IMR-90 (cell line): ENCODE results near the gene GTF2H3. TPM values are rescaled to one million over a fixed set of nuclear protein-coding genes. Genes with fewer than 3 reads are reported as not detected.

Source experiments
- ATAC-seq: fragments of 200-7000 bp; cut with Tn5 transposase; 2 replicates; pipeline ENCODE4 v1.9.1; 2020; ENCODE audit warnings: low read depth, mild to moderate bottlenecking, moderate library complexity
- BruUV-seq: library from RNA; stranded (reverse); fragments of 400-500 nt; replicated peaks from 2 replicates; lab custom pipeline; 2021; lab: Mats Ljungman, UMichigan
- CTCF ChIA-PET: fragments of 300-600 bp; formaldehyde crosslinking; extraction: SDS; loops from one replicate; lab custom pipeline; 2021; ENCODE audit warnings: antibody characterized with exemption; lab: Yijun Ruan, JAX
- POLR2A ChIA-PET: fragments of 300-600 bp; sonication (Branson Sonifier 250); formaldehyde crosslinking; loops from one replicate; lab custom pipeline; 2022; ENCODE audit warnings: antibody characterized with exemption; ENCODE audit not compliant: unreplicated experiment; lab: Charles Lee
- DNase-seq: peaks from one replicate; pipeline ENCODE4 v3.0.0; 2013
- H2AFZ ChIP-seq: replicated peaks from 2 replicates; pipeline ENCODE3; 2013; ENCODE audit warnings: low read length, mild to moderate bottlenecking; ENCODE audit not compliant: poor library complexity
- H2AK5ac ChIP-seq: 2 replicates; pipeline ENCODE4 v1.6.1; 2013; ENCODE audit warnings: low read depth, low read length, inconsistent platforms
- H2AK9ac ChIP-seq: replicated peaks from 2 replicates; pipeline ENCODE3; 2013; ENCODE audit warnings: mild to moderate bottlenecking, low read depth, low read length, moderate library complexity; ENCODE audit not compliant: poor library complexity
- H2BK120ac ChIP-seq: 2 replicates; pipeline ENCODE4 v1.6.1; 2013; ENCODE audit warnings: low read depth, low read length, inconsistent platforms
- H2BK15ac ChIP-seq: 3 replicates; pipeline ENCODE4 v1.6.1; 2013; ENCODE audit warnings: low read depth, low read length, inconsistent platforms
- H2BK20ac ChIP-seq: 2 replicates; pipeline ENCODE4 v1.6.1; 2013; ENCODE audit warnings: low read depth, mild to moderate bottlenecking, inconsistent platforms, low read length, moderate library complexity
- H2BK5ac ChIP-seq: 2 replicates; pipeline ENCODE4 v1.6.1; 2013; ENCODE audit warnings: mild to moderate bottlenecking, low read depth, low read length, inconsistent platforms; ENCODE audit not compliant: poor library complexity, severe bottlenecking
- H3K14ac ChIP-seq: replicated peaks from 2 replicates; pipeline ENCODE4 v1.6.1; 2013; ENCODE audit warnings: low read depth, low read length, inconsistent platforms
- H3K18ac ChIP-seq: 2 replicates; pipeline ENCODE4 v1.6.1; 2013; ENCODE audit warnings: low read depth, low read length, control low read depth
- H3K23ac ChIP-seq: 2 replicates; pipeline ENCODE4 v1.6.1; 2013; ENCODE audit warnings: low read depth, low read length, inconsistent platforms
- H3K27ac ChIP-seq: 2 replicates; pipeline ENCODE4 v1.5.1; 2013; ENCODE audit warnings: mild to moderate bottlenecking, control low read depth, low read length; ENCODE audit not compliant: insufficient read depth
- H3K27me3 ChIP-seq: 2 replicates; pipeline ENCODE4 v1.6.1; 2013; ENCODE audit warnings: low read length; ENCODE audit not compliant: control insufficient read depth, insufficient read depth
- H3K36me3 ChIP-seq: 2 replicates; pipeline ENCODE4 v1.6.1; 2013; ENCODE audit warnings: low read length, mixed read lengths; ENCODE audit not compliant: control insufficient read depth, insufficient read depth
- H3K4ac ChIP-seq: 2 replicates; pipeline ENCODE4 v1.6.1; 2013; ENCODE audit warnings: low read depth, low read length, inconsistent platforms
- H3K4me1 ChIP-seq: 2 replicates; pipeline ENCODE4 v1.6.1; 2013; ENCODE audit warnings: low read length, mixed read lengths; ENCODE audit not compliant: control insufficient read depth, insufficient read depth
- H3K4me2 ChIP-seq: 2 replicates; pipeline ENCODE4 v1.6.1; 2013; ENCODE audit warnings: low read depth, mild to moderate bottlenecking, control low read depth, low read length, moderate library complexity
- H3K4me3 ChIP-seq: 2 replicates; pipeline ENCODE4 v1.5.1; 2013; ENCODE audit warnings: low read depth, mild to moderate bottlenecking, control low read depth, low read length, moderate library complexity; ENCODE audit not compliant: insufficient read depth
- H3K56ac ChIP-seq: 2 replicates; pipeline ENCODE4 v1.6.1; 2013; ENCODE audit warnings: low read length, inconsistent platforms; ENCODE audit not compliant: insufficient read depth; ENCODE audit errors: extremely low read depth
- H3K79me1 ChIP-seq, 2 experiments: 2 replicates each; pipeline ENCODE4 v1.6.1; 2013; ENCODE audit warnings: low read length in 2 of 2, inconsistent platforms in 1 of 2, low read depth in 1 of 2
- H3K9ac ChIP-seq: 2 replicates; pipeline ENCODE4 v1.6.1; 2013; ENCODE audit warnings: low read depth, low read length, control low read depth
- H3K9me1 ChIP-seq: 2 replicates; pipeline ENCODE4 v1.6.1; 2013; ENCODE audit warnings: low read length, inconsistent platforms; ENCODE audit not compliant: insufficient read depth
- H3K9me3 ChIP-seq: 2 replicates; pipeline ENCODE4 v1.6.1; 2013; ENCODE audit warnings: low read length; ENCODE audit not compliant: control insufficient read depth, insufficient read depth
- H4K20me1 ChIP-seq: 2 replicates; pipeline ENCODE4 v1.6.1; 2013; ENCODE audit warnings: low read length, inconsistent platforms; ENCODE audit not compliant: insufficient read depth
- H4K5ac ChIP-seq: 2 replicates; pipeline ENCODE4 v1.6.1; 2013; ENCODE audit warnings: mild to moderate bottlenecking, low read depth, low read length, control low read depth
- H4K8ac ChIP-seq, 2 experiments: 2 replicates each; pipeline ENCODE4 v1.6.1; 2013; ENCODE audit warnings: low read depth in 2 of 2, low read length in 2 of 2, control low read depth in 1 of 2, inconsistent platforms in 1 of 2
- H4K91ac ChIP-seq: 2 replicates; pipeline ENCODE4 v1.6.1; 2013; ENCODE audit warnings: low read depth, low read length, inconsistent platforms; ENCODE audit not compliant: insufficient read depth
- BHLHE40 ChIP-seq: fragments of 150-350 bp; IDR thresholded peaks from 2 replicates; pipeline ENCODE4 v1.6.1; 2016; ENCODE audit warnings: mild to moderate bottlenecking, low read depth, low read length
- CEBPB ChIP-seq: IDR thresholded peaks from 2 replicates; pipeline ENCODE4 v1.6.1; 2012; ENCODE audit warnings: low read depth, low read length, improper control_type of control experiment
- CHD1 ChIP-seq: IDR thresholded peaks from 2 replicates; pipeline ENCODE4 v1.6.1; 2012; ENCODE audit warnings: low read depth, low read length, improper control_type of control experiment
- CTCF ChIP-seq: conservative IDR thresholded peaks from 2 replicates; pipeline ENCODE4 v1.5.1; 2012; ENCODE audit warnings: mild to moderate bottlenecking, low read depth, low read length, improper control_type of control experiment
- ELK1 ChIP-seq: fragments of 150-350 bp; IDR thresholded peaks from 2 replicates; pipeline ENCODE4 v1.6.1; 2016; ENCODE audit warnings: low read depth, mild to moderate bottlenecking, low read length, moderate library complexity, borderline replicate concordance
- FOS ChIP-seq: fragments of 150-350 bp; IDR thresholded peaks from 2 replicates; pipeline ENCODE4 v1.6.1; 2016; ENCODE audit warnings: low read depth, low read length
- MAFK ChIP-seq: IDR thresholded peaks from 2 replicates; pipeline ENCODE4 v1.6.1; 2012; ENCODE audit warnings: low read depth, low read length, improper control_type of control experiment
- MAZ ChIP-seq: IDR thresholded peaks from 2 replicates; pipeline ENCODE4 v1.6.1; 2012; ENCODE audit warnings: low read depth, mild to moderate bottlenecking, low read length, improper control_type of control experiment, moderate library complexity, borderline replicate concordance
- MXI1 ChIP-seq: IDR thresholded peaks from 2 replicates; pipeline ENCODE4 v1.6.1; 2012; ENCODE audit warnings: low read depth, mild to moderate bottlenecking, low read length, moderate library complexity, borderline replicate concordance
- NFE2L2 ChIP-seq: fragments of 150-350 bp; IDR thresholded peaks from 2 replicates; pipeline ENCODE4 v1.6.1; 2016; ENCODE audit warnings: low read depth, mild to moderate bottlenecking, low read length
- POLR2A ChIP-seq: IDR thresholded peaks from 2 replicates; pipeline ENCODE4 v1.6.1; 2012; ENCODE audit warnings: mild to moderate bottlenecking, low read depth, low read length
- RAD21 ChIP-seq: IDR thresholded peaks from 2 replicates; pipeline ENCODE4 v1.6.1; 2012; ENCODE audit warnings: low read length, improper control_type of control experiment
- RCOR1 ChIP-seq: IDR thresholded peaks from 2 replicates; pipeline ENCODE4 v1.6.1; 2012; ENCODE audit warnings: mild to moderate bottlenecking, low read length, improper control_type of control experiment; ENCODE audit not compliant: insufficient replicate concordance
- RFX5 ChIP-seq: IDR thresholded peaks from 2 replicates; pipeline ENCODE4 v1.8.0; 2012; ENCODE audit warnings: low read depth, mild to moderate bottlenecking, low read length, moderate library complexity
- SMC3 ChIP-seq: fragments of 150-350 bp; IDR thresholded peaks from 2 replicates; pipeline ENCODE4 v1.6.1; 2016; ENCODE audit warnings: low read depth, mild to moderate bottlenecking, antibody characterized with exemption, low read length, moderate library complexity
- USF2 ChIP-seq: fragments of 150-350 bp; IDR thresholded peaks from 2 replicates; pipeline ENCODE4 v1.6.1; 2017; ENCODE audit warnings: mild to moderate bottlenecking, antibody characterized with exemption, low read length, low read depth
- WGBS, 2 experiments: methylation state at CpG; one replicate each; pipeline versions ENCODE4 v1.1.5 to v1.1.7; 2013; ENCODE audit warnings: missing lambda C conversion rate in 2 of 2; ENCODE audit not compliant: insufficient read length in 1 of 2; ENCODE audit errors: extremely low coverage in 2 of 2; 5-methylcytosine and 5-hydroxymethylcytosine counted together
- dilution Hi-C: fragments of 300-500 bp; cut with HindIII; formaldehyde crosslinking; loops from one replicate; pipeline ENCODE4 v1.14.3; 2018; ENCODE audit warnings: low sequenced_read_pairs; ENCODE audit not compliant: unreplicated experiment
- in situ Hi-C: fragments of 300-500 bp; cut with MboI; formaldehyde crosslinking; loops from 3 replicates; pipeline ENCODE4 v1.14.3; 2019; ENCODE audit warnings: low sequenced_read_pairs, inconsistent platforms, mixed read lengths
- intact Hi-C: fragments of 100-400 bp; cut with micrococcal nuclease; formaldehyde crosslinking; loops from 2 replicates; pipeline ENCODE4 v1.10.0; 2022
- polyA plus RNA-seq, 3 experiments: library from polyadenylated mRNA; depleted of rRNA; stranded (reverse); fragments of >200 nt; gene quantifications; 2 replicates each; pipeline ENCODE4 v1.2.3, GENCODE V29; 2012; ENCODE audit warnings: low replicate concordance in 1 of 3
- total RNA-seq: library from RNA; depleted of rRNA; stranded (reverse); fragments of >200 nt; gene quantifications from 2 replicates; pipeline ENCODE4 v1.2.3, GENCODE V29; 2012

The GTF2H3 gene
- total and polyA plus RNA-seq, 2 of the 4 experiments (the other 2 are of a cell fraction): 22.2 to 80.3 TPM

GRCh38 chr12:123645878-123646277 is 12.2 kb downstream of the GTF2H3 start:
- in situ Hi-C loops: no loop called here
- no TSS peak for BruUV-seq

More at GRCh38 chr12:123645878-123646277, 12.2 kb downstream of the GTF2H3 start:
- no peak overlapping the region for H4K91ac ChIP-seq
- H3K9me3 ChIP-seq: no peaks in the 10 kb centered on the region
- H3K4me3 ChIP-seq: no peak overlapping the region
- H2AK5ac ChIP-seq: no peak overlapping the region
- H3K23ac ChIP-seq: no peak overlapping the region
- CTCF ChIA-PET: no interaction called here
- no peak overlapping the region for H2AFZ ChIP-seq
- H2AK9ac ChIP-seq: no peak overlapping the region
- no CpG with 5 or more reads among the region's 5 CpGs for WGBS, 2 experiments
- H3K4me2 ChIP-seq: no peak overlapping the region
- H2BK15ac ChIP-seq: no peak overlapping the region
- no peak overlapping the region for H3K14ac ChIP-seq
- dilution Hi-C loops: no loop called here
- H3K79me1 ChIP-seq: peaks cover 7 to 8% of the 10 kb centered on the region in 2 experiments; a peak in 2 of 4 replicates
- intact Hi-C loops: no loop called here
- TF ChIP-seq CHD1 (no peak), RCOR1 (no peak), FOS (no peak), CTCF (no peak), RAD21 (no peak), POLR2A (no peak), CEBPB (no peak), RFX5 (no peak), MAFK (no peak), SMC3 (no peak), MAZ (no peak), USF2 (no peak), MXI1 (no peak), BHLHE40 (no peak), ELK1 (no peak), NFE2L2 (no peak)
- H3K9me1 ChIP-seq: no peaks in the 10 kb centered on the region
- no peak overlapping the region for H3K56ac ChIP-seq
- POLR2A ChIA-PET: interaction anchor here (0.6 kb wide), 1 partner anchor 41 kb away, joined by 4 read pairs; no protein-coding TSS in a partner anchor
- no peak overlapping the region for H2BK5ac ChIP-seq
- H3K4ac ChIP-seq: no peak overlapping the region
- H4K8ac ChIP-seq: no peak overlapping the region
- H4K5ac ChIP-seq: no peak overlapping the region
- H3K4me1 ChIP-seq: no peaks in the 10 kb centered on the region
- no peak overlapping the region for H3K9ac ChIP-seq
- H2BK120ac ChIP-seq: no peak overlapping the region
- DNase-seq (no peak), ATAC-seq (no peak)
- no peaks in the 10 kb centered on the region for H4K20me1 ChIP-seq
- no peak overlapping the region for H2BK20ac ChIP-seq
- peaks cover 41% of the 10 kb centered on the region for H3K36me3 ChIP-seq
- no peaks in the 10 kb centered on the region for H3K27me3 ChIP-seq
- no peak overlapping the region for H3K27ac ChIP-seq
- H3K18ac ChIP-seq: no peak overlapping the region
